ENCODE data around the gene NPHS2. TPM values are rescaled to one million over a fixed set of nuclear protein-coding genes. Genes with fewer than 3 reads are reported as not detected.

Gene NPHS2
- total and polyA plus RNA-seq, 2 of the 13 experiments (the other 11 are each of a cell fraction or from before 2014, with no cell fraction given): not detected

DNA sequence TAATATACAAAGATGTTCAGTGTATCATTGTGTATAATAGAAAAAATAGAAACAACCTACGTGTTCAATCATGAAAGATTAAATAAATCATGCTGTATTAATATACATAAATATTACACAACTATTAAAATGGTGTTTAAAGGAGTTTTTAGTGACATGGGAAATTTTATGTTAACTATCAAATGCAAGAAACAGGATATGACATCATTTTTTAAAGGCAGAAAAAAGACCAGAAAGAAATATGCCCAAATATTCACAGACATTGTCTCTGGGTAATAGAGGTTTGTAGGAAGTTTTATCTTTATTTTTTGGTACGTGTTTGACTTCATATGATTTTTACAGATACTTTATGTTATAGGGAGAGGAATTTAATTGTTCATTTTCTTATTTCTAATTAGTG is 34.0 kb downstream of the NPHS2 start:
- H3K9ac ChIP-seq (ENCODE audit: insufficient read depth, low read depth, low read length): no peak overlapping the region
- H3K9me3 ChIP-seq (ENCODE audit: low read length): no peaks in the 10 kb centered on the region
- POLR2A ChIA-PET: no interaction called here
- CTCF ChIA-PET (ENCODE audit: low intra/inter-chr PET ratio, low total read pairs): no interaction called here
- 5% methylated on average over 2 of the region's 2 CpGs for WGBS (ENCODE audit: low lambda C conversion rate)
- H3K4me3 ChIP-seq (replicated peaks in 1 of 3; ENCODE audit: insufficient read depth in 1 of 3, low read depth in 2 of 3, low read length in 3 of 3): no peak overlapping the region
- no peaks in the 10 kb centered on the region for H3K79me2 ChIP-seq (ENCODE audit: insufficient read depth, low read length)
- no peak overlapping the region for H3K27ac ChIP-seq (ENCODE audit: extremely low read length, insufficient read depth, low read length)
- in situ Hi-C loops (cut with HindIII; ENCODE audit: extremely low pct_ligation_motif_present, low pct_unique_long_range_greater_than_20kb) (no loop called here), intact Hi-C loops (cut with micrococcal nuclease; ENCODE audit: unreplicated experiment) (no loop called here)
- BruUV-seq (replicated peaks): no TSS peak
- no peaks in the 10 kb centered on the region for H3K4me1 ChIP-seq (ENCODE audit: insufficient read depth, low read length)
- no peaks in the 10 kb centered on the region for H3K36me3 ChIP-seq (replicated peaks in 1 of 2; ENCODE audit: control insufficient read depth in 1 of 2, insufficient read depth in 2 of 2, low read length in 2 of 2)
- H4K20me1 ChIP-seq (ENCODE audit: insufficient read depth, low read length): no peaks in the 10 kb centered on the region
- DNase-seq (ENCODE audit: low spot score) (no peak), ATAC-seq (no peak), FAIRE-seq (no peak)
- 0 out of 5 replicates have a peak, but pooled peaks cover 0 to 12% of the 10 kb centered on the region in 2 experiments for H3K27me3 ChIP-seq (ENCODE audit: control insufficient read depth in 1 of 2, insufficient read depth in 2 of 2, low read length in 2 of 2)
- H3K4me2 ChIP-seq (ENCODE audit: low read depth, low read length): no peak overlapping the region
- no peak overlapping the region for H2AFZ ChIP-seq (ENCODE audit: low read length)
- TF ChIP-seq SYNCRIP (IDR thresholded peaks at IDR 0.05; ENCODE audit: insufficient read depth, low read depth, low read length) (no peak), ATF7 (IDR thresholded peaks at IDR 0.05) (peak; percentile 52; the same call in 1 of the 2 replicates), ATF7 (CRISPR knock-in tag; IDR thresholded peaks at IDR 0.05) (no peak), ZKSCAN8 (CRISPR knock-in tag; IDR thresholded peaks at IDR 0.05; ENCODE audit: borderline replicate concordance) (no peak), ZNF792 (CRISPR knock-in tag; IDR thresholded peaks at IDR 0.05) (no peak), GLI4 (CRISPR knock-in tag; IDR thresholded peaks at IDR 0.05; ENCODE audit: borderline replicate concordance) (no peak), RFX1 (IDR thresholded peaks at IDR 0.05) (no peak)
- TF ChIP-seq, protein P1, sequence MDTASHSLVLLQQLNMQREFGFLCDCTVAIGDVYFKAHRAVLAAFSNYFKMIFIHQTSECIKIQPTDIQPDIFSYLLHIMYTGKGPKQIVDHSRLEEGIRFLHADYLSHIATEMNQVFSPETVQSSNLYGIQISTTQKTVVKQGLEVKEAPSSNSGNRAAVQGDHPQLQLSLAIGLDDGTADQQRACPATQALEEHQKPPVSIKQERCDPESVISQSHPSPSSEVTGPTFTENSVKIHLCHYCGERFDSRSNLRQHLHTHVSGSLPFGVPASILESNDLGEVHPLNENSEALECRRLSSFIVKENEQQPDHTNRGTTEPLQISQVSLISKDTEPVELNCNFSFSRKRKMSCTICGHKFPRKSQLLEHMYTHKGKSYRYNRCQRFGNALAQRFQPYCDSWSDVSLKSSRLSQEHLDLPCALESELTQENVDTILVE (CRISPR knock-in tag; IDR thresholded peaks at IDR 0.05): no peak

DNA sequence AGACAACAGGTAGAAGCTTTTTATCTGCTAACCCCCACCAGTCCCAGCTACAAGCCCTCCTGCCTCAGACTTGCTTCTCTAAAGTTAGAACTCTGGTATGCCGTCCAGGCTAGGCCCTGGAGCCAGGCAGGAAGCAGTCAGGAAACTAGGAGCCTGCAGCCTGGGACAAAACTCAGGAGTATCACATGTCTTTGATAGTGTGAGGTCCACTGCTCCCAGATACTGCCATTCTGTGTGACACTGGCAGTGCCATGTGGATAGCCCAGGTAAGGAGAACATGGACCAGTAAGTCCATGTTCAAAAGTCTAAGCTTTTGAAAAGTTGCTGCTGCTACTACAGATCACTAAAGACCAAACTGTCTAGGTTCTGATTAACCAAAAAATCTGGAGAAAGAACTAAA is 45.4 kb downstream of the NPHS2 start:
- POLR2A ChIA-PET: no interaction called here
- CTCF ChIA-PET (ENCODE audit: low intra/inter-chr PET ratio, low total read pairs): no interaction called here

More for the DNA sequence above, 45.4 kb downstream of the NPHS2 start:
- FAIRE-seq (no peak), ATAC-seq (no peak), DNase-seq (ENCODE audit: low spot score) (no peak)
- BruUV-seq (replicated peaks): no TSS peak
- peaks cover 0 to 1% of the 10 kb centered on the region in 2 experiments; a peak in 1 of 5 replicates for H3K27me3 ChIP-seq (ENCODE audit: control insufficient read depth in 1 of 2, insufficient read depth in 2 of 2, low read length in 2 of 2)
- TF ChIP-seq ERF (CRISPR knock-in tag; IDR thresholded peaks at IDR 0.05) (no peak), KLF16 (CRISPR knock-in tag; IDR thresholded peaks at IDR 0.05) (no peak), RXRB (CRISPR knock-in tag; IDR thresholded peaks at IDR 0.05; ENCODE audit: borderline replicate concordance) (no peak), ZNF552 (CRISPR knock-in tag; IDR thresholded peaks at IDR 0.05; ENCODE audit: borderline replicate concordance) (no peak), ZFYVE20 (CRISPR knock-in tag; IDR thresholded peaks at IDR 0.05; ENCODE audit: borderline replicate concordance, low read depth) (no peak)
- TF ChIP-seq, protein P2, sequence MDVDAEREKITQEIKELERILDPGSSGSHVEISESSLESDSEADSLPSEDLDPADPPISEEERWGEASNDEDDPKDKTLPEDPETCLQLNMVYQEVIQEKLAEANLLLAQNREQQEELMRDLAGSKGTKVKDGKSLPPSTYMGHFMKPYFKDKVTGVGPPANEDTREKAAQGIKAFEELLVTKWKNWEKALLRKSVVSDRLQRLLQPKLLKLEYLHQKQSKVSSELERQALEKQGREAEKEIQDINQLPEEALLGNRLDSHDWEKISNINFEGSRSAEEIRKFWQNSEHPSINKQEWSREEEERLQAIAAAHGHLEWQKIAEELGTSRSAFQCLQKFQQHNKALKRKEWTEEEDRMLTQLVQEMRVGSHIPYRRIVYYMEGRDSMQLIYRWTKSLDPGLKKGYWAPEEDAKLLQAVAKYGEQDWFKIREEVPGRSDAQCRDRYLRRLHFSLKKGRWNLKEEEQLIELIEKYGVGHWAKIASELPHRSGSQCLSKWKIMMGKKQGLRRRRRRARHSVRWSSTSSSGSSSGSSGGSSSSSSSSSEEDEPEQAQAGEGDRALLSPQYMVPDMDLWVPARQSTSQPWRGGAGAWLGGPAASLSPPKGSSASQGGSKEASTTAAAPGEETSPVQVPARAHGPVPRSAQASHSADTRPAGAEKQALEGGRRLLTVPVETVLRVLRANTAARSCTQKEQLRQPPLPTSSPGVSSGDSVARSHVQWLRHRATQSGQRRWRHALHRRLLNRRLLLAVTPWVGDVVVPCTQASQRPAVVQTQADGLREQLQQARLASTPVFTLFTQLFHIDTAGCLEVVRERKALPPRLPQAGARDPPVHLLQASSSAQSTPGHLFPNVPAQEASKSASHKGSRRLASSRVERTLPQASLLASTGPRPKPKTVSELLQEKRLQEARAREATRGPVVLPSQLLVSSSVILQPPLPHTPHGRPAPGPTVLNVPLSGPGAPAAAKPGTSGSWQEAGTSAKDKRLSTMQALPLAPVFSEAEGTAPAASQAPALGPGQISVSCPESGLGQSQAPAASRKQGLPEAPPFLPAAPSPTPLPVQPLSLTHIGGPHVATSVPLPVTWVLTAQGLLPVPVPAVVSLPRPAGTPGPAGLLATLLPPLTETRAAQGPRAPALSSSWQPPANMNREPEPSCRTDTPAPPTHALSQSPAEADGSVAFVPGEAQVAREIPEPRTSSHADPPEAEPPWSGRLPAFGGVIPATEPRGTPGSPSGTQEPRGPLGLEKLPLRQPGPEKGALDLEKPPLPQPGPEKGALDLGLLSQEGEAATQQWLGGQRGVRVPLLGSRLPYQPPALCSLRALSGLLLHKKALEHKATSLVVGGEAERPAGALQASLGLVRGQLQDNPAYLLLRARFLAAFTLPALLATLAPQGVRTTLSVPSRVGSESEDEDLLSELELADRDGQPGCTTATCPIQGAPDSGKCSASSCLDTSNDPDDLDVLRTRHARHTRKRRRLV (CRISPR knock-in tag; IDR thresholded peaks at IDR 0.05): no peak
- no peak overlapping the region for H3K9ac ChIP-seq (ENCODE audit: insufficient read depth, low read depth, low read length)
- no peaks in the 10 kb centered on the region for H3K9me3 ChIP-seq (ENCODE audit: low read length)
- H3K79me2 ChIP-seq (ENCODE audit: insufficient read depth, low read length): no peaks in the 10 kb centered on the region
- H3K4me2 ChIP-seq (ENCODE audit: low read depth, low read length): no peak overlapping the region
- intact Hi-C loops (cut with micrococcal nuclease; ENCODE audit: unreplicated experiment): no loop called here
- no peaks in the 10 kb centered on the region for H4K20me1 ChIP-seq (ENCODE audit: insufficient read depth, low read length)
- no peak overlapping the region for H2AFZ ChIP-seq (ENCODE audit: low read length)
- 0% methylated on average over 1 of the region's 1 CpG for WGBS (ENCODE audit: low lambda C conversion rate)
- H3K27ac ChIP-seq (ENCODE audit: extremely low read length, insufficient read depth, low read length): no peak overlapping the region
- in situ Hi-C loops (cut with HindIII; ENCODE audit: extremely low pct_ligation_motif_present, low pct_unique_long_range_greater_than_20kb): no loop called here
- no peaks in the 10 kb centered on the region for H3K4me1 ChIP-seq (ENCODE audit: insufficient read depth, low read length)
- no peaks in the 10 kb centered on the region for H3K36me3 ChIP-seq (replicated peaks in 1 of 2; ENCODE audit: control insufficient read depth in 1 of 2, insufficient read depth in 2 of 2, low read length in 2 of 2)
- H3K4me3 ChIP-seq (replicated peaks in 1 of 3; ENCODE audit: insufficient read depth in 1 of 3, low read depth in 2 of 3, low read length in 3 of 3): no peak overlapping the region

Data from HepG2 (cell line).